AG09309 (cell line): ENCODE measurements around the gene KIF11.

Experiments
- DNase-seq: peaks from one replicate; pipeline ENCODE4 v3.0.0-alpha.2; 2010; ENCODE audit warnings: low read depth
- H3K4me3 ChIP-seq: 2 replicates; pipeline ENCODE4 v1.5.1; 2011; ENCODE audit warnings: mild to moderate bottlenecking, low read depth, low read length, moderate library complexity; ENCODE audit not compliant: control insufficient read depth
- TF ChIP-seq, protein P1 (sequence below): IDR thresholded peaks from 2 replicates; pipeline ENCODE4 v1.5.1; 2011; ENCODE audit warnings: mild to moderate bottlenecking, low read depth, low read length, inconsistent platforms; ENCODE audit not compliant: insufficient read depth, control insufficient read depth; ENCODE audit errors: missing control alignments

The KIF11 gene

GRCh38 chr10:92590623-92591549 lies 2.0 kb upstream of the KIF11 start:
- TF ChIP-seq, protein P1, sequence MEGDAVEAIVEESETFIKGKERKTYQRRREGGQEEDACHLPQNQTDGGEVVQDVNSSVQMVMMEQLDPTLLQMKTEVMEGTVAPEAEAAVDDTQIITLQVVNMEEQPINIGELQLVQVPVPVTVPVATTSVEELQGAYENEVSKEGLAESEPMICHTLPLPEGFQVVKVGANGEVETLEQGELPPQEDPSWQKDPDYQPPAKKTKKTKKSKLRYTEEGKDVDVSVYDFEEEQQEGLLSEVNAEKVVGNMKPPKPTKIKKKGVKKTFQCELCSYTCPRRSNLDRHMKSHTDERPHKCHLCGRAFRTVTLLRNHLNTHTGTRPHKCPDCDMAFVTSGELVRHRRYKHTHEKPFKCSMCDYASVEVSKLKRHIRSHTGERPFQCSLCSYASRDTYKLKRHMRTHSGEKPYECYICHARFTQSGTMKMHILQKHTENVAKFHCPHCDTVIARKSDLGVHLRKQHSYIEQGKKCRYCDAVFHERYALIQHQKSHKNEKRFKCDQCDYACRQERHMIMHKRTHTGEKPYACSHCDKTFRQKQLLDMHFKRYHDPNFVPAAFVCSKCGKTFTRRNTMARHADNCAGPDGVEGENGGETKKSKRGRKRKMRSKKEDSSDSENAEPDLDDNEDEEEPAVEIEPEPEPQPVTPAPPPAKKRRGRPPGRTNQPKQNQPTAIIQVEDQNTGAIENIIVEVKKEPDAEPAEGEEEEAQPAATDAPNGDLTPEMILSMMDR, result peak; percentile 31
- peak overlapping the region; percentile 31 for H3K4me3 ChIP-seq
- no peak for DNase-seq

- TF ChIP-seq, protein P1, result no peak
- H3K4me3 ChIP-seq, result peak overlapping the region; percentile 31
- DNase-seq, result peak; percentile 52
Measured at GRCh38 chr10:92591550-92592022, 1.3 kb upstream of the KIF11 start.

GRCh38 chr10:92593619-92594588 lies 974 bp downstream of the KIF11 start:
- peak overlapping the region; percentile 80 for H3K4me3 ChIP-seq
- TF ChIP-seq, protein P1, result no peak
- DNase-seq, result no peak

DNA sequence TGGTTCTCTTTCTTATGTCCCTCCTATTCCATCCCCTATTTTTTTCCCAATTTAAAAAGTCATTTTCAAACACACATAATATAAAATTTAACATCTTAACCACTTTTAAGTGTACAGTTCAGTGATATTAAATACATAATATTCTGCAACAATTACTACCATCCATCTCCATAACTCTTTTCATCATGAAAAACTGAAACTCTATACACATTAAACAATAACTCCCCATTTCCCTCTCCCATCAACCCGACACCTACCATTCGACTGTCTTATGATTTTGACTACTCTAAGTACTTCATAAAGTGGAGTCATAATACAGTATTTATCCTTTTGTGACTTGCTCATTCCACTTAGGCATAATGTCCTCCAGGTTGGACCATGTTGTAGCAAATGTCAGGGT lies 2.6 kb downstream of the KIF11 start:
- TF ChIP-seq, protein P1, result no peak
- H3K4me3 ChIP-seq, result no peak overlapping the region
- no peak for DNase-seq

- no peak overlapping the region for H3K4me3 ChIP-seq
- DNase-seq, result no peak
- TF ChIP-seq, protein P1, result no peak
Measured at GRCh38 chr10:92598321-92598720, 5.4 kb downstream of the KIF11 start.

DNA sequence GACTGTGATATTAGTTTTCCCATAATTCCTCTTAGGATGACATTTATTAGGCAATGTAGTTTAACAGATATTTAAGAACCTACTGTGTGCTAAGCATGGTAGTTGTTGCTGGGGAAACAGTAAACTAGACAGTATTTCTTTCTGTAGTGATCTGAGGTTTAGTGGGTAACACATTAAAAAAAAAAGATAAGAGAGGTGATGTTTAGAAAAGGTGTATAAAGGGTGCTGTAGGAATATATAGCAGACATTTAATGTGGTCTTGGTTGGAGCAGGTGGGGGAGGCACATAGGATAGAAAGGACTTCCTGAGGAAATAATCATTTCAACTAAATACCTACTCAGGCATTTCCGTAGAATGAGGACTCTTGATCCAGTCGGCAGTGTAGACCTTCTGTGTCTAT lies 11.9 kb downstream of the KIF11 start:
- no peak for DNase-seq
- H3K4me3 ChIP-seq, result no peak overlapping the region
- TF ChIP-seq, protein P1, result no peak
